GM21423 (cell line): ENCODE results near the gene WNT7B.

Experiments used
- ATAC-seq: cut with Tn5 transposase; IDR thresholded peaks from one replicate; pipeline ENCODE4 v1.9.1; 2021; ENCODE audit warnings: mild to moderate bottlenecking, moderate library complexity; ENCODE audit not compliant: unreplicated experiment

The WNT7B gene

DNA sequence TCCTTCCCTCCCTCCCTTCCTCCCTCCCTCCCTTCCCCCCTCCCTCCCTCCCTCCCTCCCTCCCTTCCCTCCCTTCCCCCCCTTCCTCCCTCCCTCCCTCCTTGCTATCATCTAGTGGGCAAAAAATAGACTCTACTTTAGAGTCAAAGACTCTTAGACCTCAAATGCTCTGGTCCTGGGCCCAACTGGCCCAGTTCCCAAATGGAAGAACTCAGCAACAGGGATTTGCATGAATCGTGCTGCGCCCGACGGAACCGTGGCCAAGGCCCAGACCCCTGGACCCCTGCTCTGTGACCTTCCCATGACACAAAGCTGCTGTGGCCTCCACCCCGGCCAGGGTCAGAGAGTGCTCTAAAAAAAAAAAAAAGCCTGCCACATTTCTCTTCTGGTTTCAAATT is 97.4 kb downstream of the WNT7B start:
- no peak for ATAC-seq

- ATAC-seq, result no peak
Observed at GRCh38 chr22:45878901-45879551, 97.9 kb downstream of the WNT7B start.

GRCh38 chr22:45878051-45878781 is 98.7 kb downstream of the WNT7B start:
- no peak for ATAC-seq

DNA sequence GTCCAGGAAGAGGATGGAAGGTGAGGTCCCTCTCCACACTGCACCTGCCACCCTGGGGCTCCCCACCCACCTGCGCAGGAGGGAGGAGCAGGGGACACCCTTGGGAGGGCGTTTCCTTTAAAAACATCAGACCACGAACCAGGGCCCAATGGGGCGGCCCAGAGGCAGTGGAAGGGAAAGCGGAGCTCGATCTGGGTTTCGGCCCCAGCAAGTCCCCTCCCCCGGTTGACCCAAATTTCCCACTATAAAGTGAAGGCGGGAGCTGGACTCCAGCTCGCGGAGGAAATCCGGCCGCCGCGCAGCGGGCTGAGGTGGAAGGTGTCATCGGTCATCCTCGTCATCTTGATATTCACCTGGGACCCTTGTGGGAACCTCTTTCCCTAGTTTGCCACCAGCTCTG is 99.3 kb downstream of the WNT7B start:
- no peak for ATAC-seq

DNA sequence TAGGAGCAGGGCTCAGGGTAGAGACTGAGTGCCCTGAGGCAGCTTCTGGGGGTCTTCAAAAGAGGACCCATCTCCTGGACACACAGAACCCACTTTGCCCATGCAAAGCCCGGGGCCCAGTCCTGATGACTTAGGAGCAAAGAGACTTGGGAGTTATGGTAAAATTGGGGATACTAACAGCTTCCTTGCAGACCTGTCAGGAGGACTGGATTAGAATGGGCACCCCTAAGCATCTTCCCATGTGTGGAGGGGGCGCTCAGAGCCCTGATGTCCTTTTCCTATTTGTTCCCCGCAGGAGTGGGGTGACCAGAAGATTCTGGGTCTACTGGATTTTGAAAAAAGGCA is 100.0 kb downstream of the WNT7B start:
- no peak for ATAC-seq

GRCh38 chr22:45876136-45877035 is 100.6 kb downstream of the WNT7B start:
- ATAC-seq, result no peak

DNA sequence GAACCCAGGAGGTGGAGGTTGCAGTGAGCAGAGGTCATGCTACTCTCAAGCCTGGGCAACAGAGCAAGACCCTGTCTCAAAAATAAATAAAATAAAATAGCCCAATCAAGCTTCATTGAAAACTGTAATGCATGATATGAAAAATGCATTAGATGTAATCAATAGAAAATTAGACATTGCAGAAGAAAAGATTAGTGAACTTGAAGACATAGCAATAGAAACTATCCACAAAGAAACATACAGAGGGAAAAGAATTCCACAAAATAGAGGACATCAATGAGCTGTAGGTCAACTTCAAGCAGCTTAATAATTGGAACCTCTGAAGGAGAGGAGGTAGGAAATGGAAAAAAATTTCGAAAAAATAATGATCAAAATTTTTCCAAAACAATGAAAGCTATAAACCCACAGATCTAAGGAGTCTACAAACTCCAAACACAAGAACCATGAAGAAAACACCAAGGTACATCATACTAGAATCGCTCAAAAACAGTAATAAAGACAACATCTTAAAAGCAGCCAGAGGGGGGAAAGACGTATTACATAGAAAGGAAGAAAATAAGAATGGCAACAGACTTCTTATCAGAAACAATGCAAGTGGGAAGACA is 104.2 kb downstream of the WNT7B start:
- no peak for ATAC-seq

DNA sequence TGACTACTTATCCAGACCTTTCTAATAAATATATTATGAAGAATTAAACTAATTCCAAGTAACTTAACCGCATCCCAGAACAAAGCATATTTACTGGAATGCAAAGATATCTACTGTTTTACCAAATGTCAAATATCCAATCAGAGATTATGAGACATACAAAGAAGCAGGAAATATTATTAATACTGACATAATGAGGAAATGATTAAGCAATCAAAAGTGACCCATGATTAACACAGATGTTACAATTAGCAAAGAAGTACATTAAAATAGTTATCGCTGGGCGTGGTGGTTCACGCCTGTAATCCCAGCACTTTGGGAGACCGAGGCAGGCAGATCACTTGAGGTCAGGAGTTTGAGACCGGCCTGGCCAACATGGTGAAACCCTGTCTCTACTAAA is 105.2 kb downstream of the WNT7B start:
- no peak for ATAC-seq
